Liver (tissue), 9 donors: ENCODE measurements around the gene PAH. TPM values are rescaled to one million over a fixed set of nuclear protein-coding genes. Genes with fewer than 3 reads are reported as not detected.

Experiments used
- DNase-seq: peaks from one replicate; pipeline ENCODE4 v3.0.0-alpha.2; 2017; ENCODE audit warnings: low spot score
- H3K27ac ChIP-seq, 2 donors: one replicate each; pipeline ENCODE4 v1.7.0; 2013; ENCODE audit warnings: inconsistent platforms in 2 of 2, low read length in 2 of 2, control low read depth in 1 of 2, low read depth in 1 of 2, mild to moderate bottlenecking in 1 of 2
- H3K27me3 ChIP-seq, 4 donors: one replicate each; pipeline versions ENCODE4 v1.6.1 to v1.7.0; 2013; ENCODE audit warnings: low read length in 3 of 4, inconsistent platforms in 1 of 4, mild to moderate bottlenecking in 1 of 4, moderate library complexity in 1 of 4; ENCODE audit not compliant: control insufficient read depth in 4 of 4, insufficient read depth in 4 of 4
- H3K36me3 ChIP-seq, 4 donors: one replicate each; pipeline versions ENCODE4 v1.6.1 to v1.7.0; 2013; ENCODE audit warnings: low read length in 3 of 4, mild to moderate bottlenecking in 3 of 4, low read depth in 1 of 4, moderate library complexity in 1 of 4; ENCODE audit not compliant: control insufficient read depth in 4 of 4, insufficient read depth in 3 of 4
- H3K4me1 ChIP-seq, 4 donors: one replicate each; pipeline versions ENCODE4 v1.6.1 to v1.7.0; 2013; ENCODE audit warnings: low read length in 3 of 4, mild to moderate bottlenecking in 3 of 4, moderate library complexity in 1 of 4; ENCODE audit not compliant: control insufficient read depth in 4 of 4, insufficient read depth in 4 of 4
- H3K4me3 ChIP-seq, 3 donors: one replicate each; pipeline versions ENCODE4 v1.6.1 to v1.7.0; 2013; ENCODE audit warnings: low read length in 3 of 3, control low read depth in 1 of 3, low read depth in 1 of 3, mild to moderate bottlenecking in 1 of 3
- H3K9ac ChIP-seq, 2 donors: one replicate each; pipeline ENCODE4 v1.7.0; 2013; ENCODE audit warnings: low read length in 2 of 2, mild to moderate bottlenecking in 2 of 2, moderate library complexity in 2 of 2, control low read depth in 1 of 2, low read depth in 1 of 2
- H3K9me3 ChIP-seq, 4 donors: one replicate each; pipeline versions ENCODE4 v1.6.1 to v1.7.0; 2013; ENCODE audit warnings: low read length in 3 of 4; ENCODE audit not compliant: control insufficient read depth in 4 of 4
- FOXA1 ChIP-seq: IDR thresholded peaks from 2 replicates; pipeline ENCODE4 v1.6.1; 2016; ENCODE audit warnings: antibody characterized with exemption
- FOXA2 ChIP-seq: IDR thresholded peaks from 2 replicates; pipeline ENCODE4 v1.6.1; 2016; ENCODE audit warnings: antibody characterized with exemption
- JUND ChIP-seq, 2 donors: IDR thresholded peaks; 2 replicates each; pipeline ENCODE4 v1.6.1; 2016; ENCODE audit warnings: antibody characterized with exemption in 2 of 2
- RAD21 ChIP-seq, 2 donors: IDR thresholded peaks; 2 replicates each; pipeline ENCODE4 v1.6.1; 2016; ENCODE audit warnings: antibody characterized with exemption in 2 of 2, mild to moderate bottlenecking in 2 of 2
- RXRA ChIP-seq, 2 donors: IDR thresholded peaks; 2 replicates each; pipeline ENCODE4 v1.6.1; 2017 to 2018; ENCODE audit warnings: antibody characterized with exemption in 2 of 2, mild to moderate bottlenecking in 1 of 2
- YY1 ChIP-seq: IDR thresholded peaks from 2 replicates; pipeline ENCODE4 v1.6.1; 2016; ENCODE audit warnings: antibody characterized with exemption, mild to moderate bottlenecking
- WGBS: extraction: QIAGEN DNeasy Blood & Tissue Kit; methylation state at CpG from one replicate; pipeline ENCODE4 v1.1.7; 2013; 5-methylcytosine and 5-hydroxymethylcytosine counted together
- polyA plus RNA-seq, 2 donors: library from polyadenylated mRNA; stranded (reverse) in 1 of 2; unstranded in 1 of 2; fragments of 200-250 nt in 1 of 2; fragments of >200 nt in 1 of 2; fragmentation: Nextera tagmentation in 1 of 2; extraction: Ambion mirVana in 1 of 2; gene quantifications; one replicate each; pipeline versions ENCODE4 v1.2.1 to v1.2.3, GENCODE V29; 2013 to 2015
- total RNA-seq, 2 donors: library from RNA; depleted of rRNA; stranded (reverse); fragments of >200 nt; gene quantifications; one replicate each; pipeline ENCODE4 v1.2.3, GENCODE V29; 2014
- TF ChIP-seq, protein P1 (sequence below): IDR thresholded peaks from 2 replicates; pipeline ENCODE4 v1.6.1; 2016; ENCODE audit warnings: antibody characterized with exemption, mild to moderate bottlenecking
- TF ChIP-seq, protein P2 (sequence below): IDR thresholded peaks from 2 replicates; pipeline ENCODE4 v1.6.1; 2016; ENCODE audit warnings: antibody characterized with exemption
- donor health status: healthy.
- donor health status: healthy.
- donor health status: healthy.
- donor health status: healthy.
- donor health status: healthy.

The PAH gene
- total and polyA plus RNA-seq, 4 donors: 327 to 696 (median 568) TPM

DNA sequence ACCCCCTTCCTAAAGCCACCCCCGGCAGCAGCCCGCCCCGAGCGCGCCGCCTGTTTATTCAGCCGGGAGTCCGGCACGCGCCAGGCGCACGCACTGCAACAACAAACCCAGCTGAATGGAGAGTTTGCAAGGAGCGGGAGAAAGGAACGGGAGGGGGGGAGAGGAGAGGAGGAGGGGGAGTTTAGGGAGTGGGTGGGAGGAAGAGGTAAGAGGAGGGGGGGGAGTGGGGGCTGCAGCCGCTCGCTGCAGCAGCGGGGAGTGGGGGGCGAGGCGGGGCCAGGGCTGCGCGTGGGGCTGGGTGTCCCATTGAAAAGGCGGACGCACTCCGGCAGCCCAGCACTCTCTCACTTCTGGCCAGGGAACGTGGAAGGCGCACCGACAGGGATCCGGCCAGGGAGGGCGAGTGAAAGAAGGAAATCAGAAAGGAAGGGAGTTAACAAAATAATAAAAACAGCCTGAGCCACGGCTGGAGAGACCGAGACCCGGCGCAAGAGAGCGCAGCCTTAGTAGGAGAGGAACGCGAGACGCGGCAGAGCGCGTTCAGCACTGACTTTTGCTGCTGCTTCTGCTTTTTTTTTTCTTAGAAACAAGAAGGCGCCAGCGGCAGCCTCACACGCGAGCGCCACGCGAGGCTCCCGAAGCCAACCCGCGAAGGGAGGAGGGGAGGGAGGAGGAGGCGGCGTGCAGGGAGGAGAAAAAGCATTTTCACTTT is 40.5 kb upstream of the PAH start, which contains the start of gene ASCL1:
ASCL1 (plus strand) TSS at position 336 of the 712 bp plus-strand sequence. CDS start 571 bp downstream, outside the sequence.
- Histone ChIP-seq H3K4me3 (peak within 1 kb of the TSS in 2 of 3 donors; percentile 61 to 65), H3K36me3 (no peaks in the 10 kb centered on the region), H3K9ac (no peak within 1 kb of the TSS), H3K27ac (no peak within 1 kb of the TSS), H3K27me3 (peaks cover 0 to 36% (median 10%) of the 10 kb centered on the region in 4 donors), H3K9me3 (peaks cover 0 to 7% (median 0%) of the 10 kb centered on the region in 4 donors), H3K4me1 (peaks cover 14 to 41% (median 26%) of the 10 kb centered on the region in 4 donors)
- TF ChIP-seq, protein P1, sequence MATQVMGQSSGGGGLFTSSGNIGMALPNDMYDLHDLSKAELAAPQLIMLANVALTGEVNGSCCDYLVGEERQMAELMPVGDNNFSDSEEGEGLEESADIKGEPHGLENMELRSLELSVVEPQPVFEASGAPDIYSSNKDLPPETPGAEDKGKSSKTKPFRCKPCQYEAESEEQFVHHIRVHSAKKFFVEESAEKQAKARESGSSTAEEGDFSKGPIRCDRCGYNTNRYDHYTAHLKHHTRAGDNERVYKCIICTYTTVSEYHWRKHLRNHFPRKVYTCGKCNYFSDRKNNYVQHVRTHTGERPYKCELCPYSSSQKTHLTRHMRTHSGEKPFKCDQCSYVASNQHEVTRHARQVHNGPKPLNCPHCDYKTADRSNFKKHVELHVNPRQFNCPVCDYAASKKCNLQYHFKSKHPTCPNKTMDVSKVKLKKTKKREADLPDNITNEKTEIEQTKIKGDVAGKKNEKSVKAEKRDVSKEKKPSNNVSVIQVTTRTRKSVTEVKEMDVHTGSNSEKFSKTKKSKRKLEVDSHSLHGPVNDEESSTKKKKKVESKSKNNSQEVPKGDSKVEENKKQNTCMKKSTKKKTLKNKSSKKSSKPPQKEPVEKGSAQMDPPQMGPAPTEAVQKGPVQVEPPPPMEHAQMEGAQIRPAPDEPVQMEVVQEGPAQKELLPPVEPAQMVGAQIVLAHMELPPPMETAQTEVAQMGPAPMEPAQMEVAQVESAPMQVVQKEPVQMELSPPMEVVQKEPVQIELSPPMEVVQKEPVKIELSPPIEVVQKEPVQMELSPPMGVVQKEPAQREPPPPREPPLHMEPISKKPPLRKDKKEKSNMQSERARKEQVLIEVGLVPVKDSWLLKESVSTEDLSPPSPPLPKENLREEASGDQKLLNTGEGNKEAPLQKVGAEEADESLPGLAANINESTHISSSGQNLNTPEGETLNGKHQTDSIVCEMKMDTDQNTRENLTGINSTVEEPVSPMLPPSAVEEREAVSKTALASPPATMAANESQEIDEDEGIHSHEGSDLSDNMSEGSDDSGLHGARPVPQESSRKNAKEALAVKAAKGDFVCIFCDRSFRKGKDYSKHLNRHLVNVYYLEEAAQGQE: no peak
- TF ChIP-seq JUND (IDR thresholded peaks at IDR 0.05): no peak
- DNase-seq: no peak
- WGBS: 1% methylated on average over 52 of the region's 52 CpGs

DNA sequence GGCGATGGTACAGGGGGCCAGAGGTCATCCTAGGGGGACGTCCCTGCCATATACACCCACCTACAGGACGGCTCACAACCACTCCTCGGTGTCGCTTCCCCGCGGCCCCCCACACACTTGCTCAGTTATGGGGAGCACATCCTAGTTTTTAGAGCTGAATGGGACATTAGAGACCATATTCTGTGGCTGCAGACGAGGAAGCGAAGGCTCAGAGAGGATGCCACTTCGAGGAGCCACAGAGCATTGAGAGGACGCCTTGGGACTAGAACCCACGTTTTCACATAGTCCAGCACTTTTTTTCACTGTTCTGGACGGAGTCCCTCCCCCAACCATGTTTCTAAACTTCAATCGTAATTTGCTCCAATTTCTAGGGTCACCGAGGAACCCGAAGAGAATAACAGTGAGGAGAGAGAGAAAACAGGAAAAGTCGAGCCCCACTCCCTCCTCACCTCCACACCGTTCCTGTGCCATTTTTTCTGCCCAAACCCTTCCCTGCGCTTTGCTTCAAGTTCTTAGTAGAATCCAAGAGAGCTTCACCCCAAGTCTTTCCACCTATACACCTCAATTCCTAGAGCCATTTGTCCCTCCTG is 39.8 kb upstream of the PAH start:
- Histone ChIP-seq H3K27ac (no peak overlapping the region), H3K4me1 (peaks cover 14 to 41% (median 27%) of the 10 kb centered on the region in 4 donors), H3K4me3 (peak overlapping the region in 1 of 3 donors; percentile 61), H3K9me3 (peaks cover 0 to 4% (median 0%) of the 10 kb centered on the region in 4 donors), H3K9ac (no peak overlapping the region), H3K36me3 (no peaks in the 10 kb centered on the region), H3K27me3 (peaks cover 0 to 33% (median 8%) of the 10 kb centered on the region in 4 donors)
- TF ChIP-seq, protein P2, sequence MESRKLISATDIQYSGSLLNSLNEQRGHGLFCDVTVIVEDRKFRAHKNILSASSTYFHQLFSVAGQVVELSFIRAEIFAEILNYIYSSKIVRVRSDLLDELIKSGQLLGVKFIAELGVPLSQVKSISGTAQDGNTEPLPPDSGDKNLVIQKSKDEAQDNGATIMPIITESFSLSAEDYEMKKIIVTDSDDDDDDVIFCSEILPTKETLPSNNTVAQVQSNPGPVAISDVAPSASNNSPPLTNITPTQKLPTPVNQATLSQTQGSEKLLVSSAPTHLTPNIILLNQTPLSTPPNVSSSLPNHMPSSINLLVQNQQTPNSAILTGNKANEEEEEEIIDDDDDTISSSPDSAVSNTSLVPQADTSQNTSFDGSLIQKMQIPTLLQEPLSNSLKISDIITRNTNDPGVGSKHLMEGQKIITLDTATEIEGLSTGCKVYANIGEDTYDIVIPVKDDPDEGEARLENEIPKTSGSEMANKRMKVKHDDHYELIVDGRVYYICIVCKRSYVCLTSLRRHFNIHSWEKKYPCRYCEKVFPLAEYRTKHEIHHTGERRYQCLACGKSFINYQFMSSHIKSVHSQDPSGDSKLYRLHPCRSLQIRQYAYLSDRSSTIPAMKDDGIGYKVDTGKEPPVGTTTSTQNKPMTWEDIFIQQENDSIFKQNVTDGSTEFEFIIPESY: no peak
- TF ChIP-seq FOXA2: no peak
- TF ChIP-seq, protein P1: no peak
- no peak for TF ChIP-seq RAD21 (IDR thresholded peaks at IDR 0.05)
- no peak for TF ChIP-seq RXRA (IDR thresholded peaks at IDR 0.05)
- no peak for TF ChIP-seq FOXA1
- no peak for TF ChIP-seq YY1
- no peak for DNase-seq
- 5% methylated on average over 19 of the region's 19 CpGs for WGBS
